PC-3 (cell line): ENCODE data around the gene PATE4. TPM values are rescaled to one million over a fixed set of nuclear protein-coding genes. Genes with fewer than 3 reads are reported as not detected.

Experiments used
- ATAC-seq: fragments of 200-7000 bp; cut with Tn5 transposase; 2 replicates; pipeline ENCODE4 v1.9.1; 2020; ENCODE audit warnings: mild to moderate bottlenecking, moderate library complexity
- BruUV-seq: library from RNA; stranded (reverse); fragments of 400-500 nt; replicated peaks from 2 replicates; lab custom pipeline; 2021; lab: Mats Ljungman, UMichigan
- CTCF ChIA-PET: fragments of 300-600 bp; sonication (Branson Sonifier 250); formaldehyde crosslinking; loops from one replicate; lab custom pipeline; 2022; ENCODE audit warnings: antibody characterized with exemption; lab: Charles Lee
- POLR2A ChIA-PET: fragments of 300-600 bp; sonication (Branson Sonifier 250); formaldehyde crosslinking; loops from one replicate; lab custom pipeline; 2022; ENCODE audit warnings: antibody characterized with exemption; ENCODE audit not compliant: unreplicated experiment; lab: Charles Lee
- DNase-seq: peaks from one replicate; pipeline ENCODE4 v3.0.0-alpha.2; 2015
- H2AFZ ChIP-seq: fragments of 300-600 bp; sonication (generic); 2 replicates; pipeline ENCODE4 v1.6.0; 2016; ENCODE audit warnings: antibody characterized with exemption, low read length
- H3F3A ChIP-seq: fragments of 300-600 bp; sonication (generic); one replicate; pipeline ENCODE4 v1.6.0; 2017; ENCODE audit warnings: antibody characterized with exemption, low read length, control low read depth, mild to moderate bottlenecking; ENCODE audit not compliant: unreplicated experiment
- H3K27ac ChIP-seq: fragments of 300-600 bp; sonication (generic); 2 replicates; pipeline ENCODE4 v1.5.1; 2016; ENCODE audit warnings: mild to moderate bottlenecking, low read length
- H3K27me3 ChIP-seq: fragments of 300-600 bp; sonication (generic); 2 replicates; pipeline ENCODE4 v1.6.1; 2016; ENCODE audit warnings: low read length, mixed read lengths
- H3K36me3 ChIP-seq: fragments of 300-600 bp; sonication (generic); 2 replicates; pipeline ENCODE4 v1.6.1; 2016; ENCODE audit warnings: low read depth, mixed run types, low read length, mixed read lengths
- H3K4me1 ChIP-seq: fragments of 300-600 bp; sonication (generic); 2 replicates; pipeline ENCODE4 v1.5.1; 2016; ENCODE audit warnings: low read length; ENCODE audit not compliant: insufficient read depth
- H3K4me2 ChIP-seq: fragments of 300-600 bp; sonication (generic); 2 replicates; pipeline ENCODE4 v1.6.0; 2016; ENCODE audit warnings: low read length
- H3K4me3 ChIP-seq: fragments of 300-600 bp; sonication (generic); 2 replicates; pipeline ENCODE4 v1.5.1; 2016; ENCODE audit warnings: mild to moderate bottlenecking, low read length, mixed read lengths
- H3K79me2 ChIP-seq: fragments of 300-600 bp; sonication (generic); 2 replicates; pipeline ENCODE4 v1.6.1; 2017; ENCODE audit warnings: low read length, mixed read lengths
- H3K9ac ChIP-seq: fragments of 300-600 bp; sonication (generic); 2 replicates; pipeline ENCODE4 v1.6.0; 2016; ENCODE audit warnings: mild to moderate bottlenecking, low read length
- H3K9me2 ChIP-seq: fragments of 300-600 bp; sonication (generic); replicated peaks from 2 replicates; pipeline ENCODE4 v1.6.1; 2016; ENCODE audit warnings: mixed run types, low read length, mixed read lengths
- H3K9me3 ChIP-seq: fragments of 300-600 bp; sonication (generic); 2 replicates; pipeline ENCODE4 v1.6.1; 2016; ENCODE audit warnings: low read length, mixed read lengths
- H4K20me1 ChIP-seq: fragments of 300-600 bp; sonication (generic); 2 replicates; pipeline ENCODE4 v1.6.1; 2016; ENCODE audit warnings: low read length, mixed read lengths
- CTCF ChIP-seq: fragments of 300-600 bp; sonication (generic); conservative IDR thresholded peaks from 2 replicates; pipeline ENCODE4 v1.5.1; 2017; ENCODE audit warnings: antibody characterized with exemption, low read depth, mild to moderate bottlenecking, low read length
- EZH2 ChIP-seq: fragments of 300-600 bp; sonication (generic); IDR thresholded peaks from one replicate; pipeline ENCODE4 v1.6.1; 2017; ENCODE audit warnings: antibody characterized with exemption, mild to moderate bottlenecking, low read length; ENCODE audit not compliant: unreplicated experiment
- EZH2phosphoT487 ChIP-seq: fragments of 300-600 bp; sonication (generic); IDR thresholded peaks from 2 replicates; pipeline ENCODE4 v1.6.1; 2018; ENCODE audit warnings: mild to moderate bottlenecking, antibody characterized with exemption, low read length, borderline replicate concordance
- intact Hi-C: fragments of 100-400 bp; cut with micrococcal nuclease; formaldehyde crosslinking; loops from 2 replicates; pipeline ENCODE4 v1.9.0; 2023
- total RNA-seq: library from RNA; depleted of rRNA; stranded (reverse); fragments of >200 nt; gene quantifications from 2 replicates; pipeline ENCODE4 v1.2.3, GENCODE V29; 2014

Gene PATE4
- total RNA-seq, 1 experiment from 2014 or later = not detected

DNA sequence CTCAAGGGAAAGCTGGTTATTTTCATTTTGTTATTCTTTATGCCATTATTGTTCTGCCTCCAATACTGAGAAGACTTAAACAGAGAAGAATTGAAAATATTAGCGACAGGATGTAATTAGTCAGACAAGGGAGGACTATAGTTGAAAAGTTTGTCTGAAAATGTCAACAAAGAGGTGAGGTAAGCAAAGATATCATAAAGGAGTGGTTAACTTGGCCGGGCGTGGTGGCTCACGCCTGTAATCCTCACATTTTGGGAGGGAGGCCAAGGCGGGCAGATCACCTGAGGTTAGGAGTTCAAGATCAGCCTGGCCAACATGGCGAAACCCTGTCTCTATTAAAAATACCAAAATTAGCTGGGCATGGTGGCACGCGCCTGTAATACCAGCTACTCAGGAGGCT lies 50.3 kb downstream of the PATE4 start:
- Histone ChIP-seq H4K20me1 (no peaks in the 10 kb centered on the region), H3K36me3 (no peaks in the 10 kb centered on the region), H3K27ac (no peak overlapping the region; the same call in 1 of the 2 replicates), H3K4me3 (no peak overlapping the region), H2AFZ (no peak overlapping the region), H3K4me1 (peaks cover 30% of the 10 kb centered on the region), H3K9me3 (no peaks in the 10 kb centered on the region), H3K9me2 (no peaks in the 10 kb centered on the region), H3K27me3 (no peaks in the 10 kb centered on the region), H3F3A (no peaks in the 10 kb centered on the region), H3K79me2 (peaks cover 27% of the 10 kb centered on the region), H3K9ac (no peak overlapping the region), H3K4me2 (peak overlapping the region; percentile 18)
- no TSS peak for BruUV-seq
- POLR2A ChIA-PET = no interaction called here
- CTCF ChIA-PET = interaction anchor here (0.7 kb wide), 1 partner anchor 549 kb away, joined by 3 read pairs; no protein-coding TSS in a partner anchor
- ATAC-seq = no peak
- TF ChIP-seq EZH2phosphoT487 (no peak), EZH2 (no peak), CTCF (no peak)
- intact Hi-C loops = loop anchor here (10.0 kb wide), 1 partner anchor 319 kb away; the partner anchor contains the start of gene EI24
- DNase-seq = peak; percentile 69

GRCh38 chr11:125886997-125887372 lies 53.9 kb downstream of the PATE4 start:
- DNase-seq = peak; percentile 63
- H3K27ac ChIP-seq = peak overlapping the region; percentile 87
- ChIA-PET CTCF (interaction anchor here (2.1 kb wide), 1 partner anchor 16 kb away, joined by 4 read pairs; the partner anchor contains the start of gene PUS3), POLR2A (interaction anchor here (0.6 to 1.0 kb wide), 3 partner anchors 175 to 1011 kb away, joined by 3 read pairs; partner anchors contain the start of gene EI24)
- BruUV-seq = TSS peak; percentile 57
- H4K20me1 ChIP-seq = 0 out of 2 replicates have a peak, but pooled peaks cover 15% of the 10 kb centered on the region
- H3F3A ChIP-seq = peaks cover 17% of the 10 kb centered on the region
- peaks cover 54% of the 10 kb centered on the region for H3K4me1 ChIP-seq
- H3K4me2 ChIP-seq = peak overlapping the region; percentile 86
- peak overlapping the region; percentile 74 for H3K9ac ChIP-seq
- no peak for TF ChIP-seq EZH2
- peak; percentile 35 for ATAC-seq
- peak overlapping the region; percentile 92 for H2AFZ ChIP-seq
- no peaks in the 10 kb centered on the region for H3K36me3 ChIP-seq
- H3K79me2 ChIP-seq = peaks cover 60% of the 10 kb centered on the region
- H3K9me2 ChIP-seq = no peaks in the 10 kb centered on the region
- H3K27me3 ChIP-seq = no peaks in the 10 kb centered on the region
- peak overlapping the region; percentile 83 for H3K4me3 ChIP-seq
- no peaks in the 10 kb centered on the region for H3K9me3 ChIP-seq
- intact Hi-C loops = loop anchor here (5.0 to 10.0 kb wide), 2 partner anchors 260 to 322 kb away; partner anchors contain the start of genes CHEK1 and EI24

DNA sequence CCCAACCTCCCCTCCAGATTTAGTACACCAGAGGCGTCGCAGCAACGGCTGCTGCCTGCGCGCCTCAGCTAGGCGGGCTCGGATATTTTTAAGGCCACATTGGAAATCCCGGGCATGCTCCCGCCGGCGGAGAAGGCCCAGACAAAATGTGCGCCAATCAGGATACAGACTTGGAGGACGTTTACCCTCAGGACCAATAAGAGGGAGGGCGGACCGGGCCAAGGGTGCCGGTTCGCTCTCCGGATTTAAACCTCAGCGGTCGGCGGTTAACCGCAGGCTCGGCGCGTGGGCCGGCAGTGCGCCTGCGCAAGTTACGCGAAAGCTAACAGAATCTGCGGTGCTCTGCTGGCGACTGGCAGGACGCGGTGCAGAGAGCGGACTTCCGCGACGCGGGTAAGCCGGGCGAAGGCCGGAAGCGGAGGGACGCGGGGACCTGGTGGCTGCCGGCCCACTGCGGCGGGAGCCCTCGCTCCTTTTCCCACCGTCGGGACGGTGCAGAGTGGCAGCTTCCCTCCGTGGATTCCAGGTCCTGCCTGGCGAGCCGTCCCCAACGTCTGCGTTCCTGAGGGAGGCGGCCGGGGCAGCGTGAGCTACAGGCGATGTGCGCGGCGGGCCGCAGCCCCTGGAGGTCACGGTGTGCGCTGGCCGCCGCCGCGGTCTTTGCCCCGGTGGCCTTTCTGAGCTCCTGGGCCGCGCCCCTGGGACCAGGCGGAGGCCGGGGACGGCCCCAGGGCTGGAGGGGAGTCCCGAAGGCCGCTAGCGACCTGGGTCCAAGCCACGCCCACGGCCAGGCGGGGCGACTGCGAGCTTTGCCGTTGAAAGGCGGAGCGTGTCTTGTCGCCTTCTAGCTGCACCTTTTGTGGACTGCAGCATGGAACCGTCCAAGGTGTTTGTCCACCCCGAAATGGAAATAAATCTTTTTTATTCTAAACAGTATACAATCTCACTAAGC lies 54.5 kb downstream of the PATE4 start, which contains the start of gene HYLS1:
HYLS1 (plus strand) TSS at position 296 of the 952 bp plus-strand sequence. CDS start 11,701 bp downstream, outside the sequence.
- ChIA-PET POLR2A (interaction anchor here (0.5 to 1.0 kb wide), 8 partner anchors 15 to 1011 kb away, joined by 3 to 5 read pairs (median 3); partner anchors contain the start of genes CHEK1, EI24 and PUS3), CTCF (interaction anchor here (0.6 to 2.1 kb wide), 3 partner anchors 9 to 15 kb away, joined by 3 to 4 read pairs (median 3); partner anchors contain the start of gene PUS3)
- H3K9me2 ChIP-seq = no peaks in the 10 kb centered on the region
- peaks cover 59% of the 10 kb centered on the region for H3K4me1 ChIP-seq
- no TSS peak for BruUV-seq
- H3K9ac ChIP-seq = peak within 1 kb of the TSS; percentile 89
- H3K36me3 ChIP-seq = peaks cover 2% of the 10 kb centered on the region
- H2AFZ ChIP-seq = peak within 1 kb of the TSS; percentile 92
- intact Hi-C loops = loop anchor here (5.0 to 10.0 kb wide), 2 partner anchors 260 to 323 kb away; partner anchors contain the start of genes CHEK1 and EI24
- DNase-seq (peak; percentile 99), ATAC-seq (peak; percentile 83)
- H3K9me3 ChIP-seq = no peaks in the 10 kb centered on the region
- H3K27me3 ChIP-seq = no peaks in the 10 kb centered on the region
- H3K4me3 ChIP-seq = peak within 1 kb of the TSS; percentile 83
- H3F3A ChIP-seq = peaks cover 22% of the 10 kb centered on the region
- H3K79me2 ChIP-seq = peaks cover 64% of the 10 kb centered on the region
- peak within 1 kb of the TSS; percentile 86 for H3K4me2 ChIP-seq
- peak within 1 kb of the TSS; percentile 87 for H3K27ac ChIP-seq
- no peak for TF ChIP-seq EZH2phosphoT487
- no peak for TF ChIP-seq EZH2
- peak; percentile 39 for TF ChIP-seq CTCF
- peaks cover 19% of the 10 kb centered on the region for H4K20me1 ChIP-seq
